ENCODE measurements around the gene PRKAB1.

The PRKAB1 gene

DNA sequence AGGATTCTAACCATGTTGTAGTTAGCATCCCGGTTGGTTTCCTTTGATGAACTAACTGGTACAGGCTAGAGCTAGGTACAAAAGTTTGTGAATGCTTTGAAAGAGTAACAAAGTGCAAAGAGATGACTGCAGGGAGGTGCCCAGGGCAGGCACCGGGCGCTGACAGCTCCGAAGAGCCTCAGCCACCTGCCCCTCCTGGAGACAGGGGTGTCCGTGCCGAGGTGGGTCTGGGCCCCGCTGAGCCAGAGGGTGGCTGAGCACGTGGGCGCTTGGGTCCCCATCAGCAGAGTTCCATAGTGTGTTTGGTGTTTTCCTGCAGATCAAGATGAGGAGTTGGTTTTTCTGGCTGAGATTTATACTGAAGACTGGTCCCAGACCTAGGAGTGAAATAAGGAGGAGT, 19.9 kb downstream of the PRKAB1 start:
- TF ChIP-seq, protein P1, sequence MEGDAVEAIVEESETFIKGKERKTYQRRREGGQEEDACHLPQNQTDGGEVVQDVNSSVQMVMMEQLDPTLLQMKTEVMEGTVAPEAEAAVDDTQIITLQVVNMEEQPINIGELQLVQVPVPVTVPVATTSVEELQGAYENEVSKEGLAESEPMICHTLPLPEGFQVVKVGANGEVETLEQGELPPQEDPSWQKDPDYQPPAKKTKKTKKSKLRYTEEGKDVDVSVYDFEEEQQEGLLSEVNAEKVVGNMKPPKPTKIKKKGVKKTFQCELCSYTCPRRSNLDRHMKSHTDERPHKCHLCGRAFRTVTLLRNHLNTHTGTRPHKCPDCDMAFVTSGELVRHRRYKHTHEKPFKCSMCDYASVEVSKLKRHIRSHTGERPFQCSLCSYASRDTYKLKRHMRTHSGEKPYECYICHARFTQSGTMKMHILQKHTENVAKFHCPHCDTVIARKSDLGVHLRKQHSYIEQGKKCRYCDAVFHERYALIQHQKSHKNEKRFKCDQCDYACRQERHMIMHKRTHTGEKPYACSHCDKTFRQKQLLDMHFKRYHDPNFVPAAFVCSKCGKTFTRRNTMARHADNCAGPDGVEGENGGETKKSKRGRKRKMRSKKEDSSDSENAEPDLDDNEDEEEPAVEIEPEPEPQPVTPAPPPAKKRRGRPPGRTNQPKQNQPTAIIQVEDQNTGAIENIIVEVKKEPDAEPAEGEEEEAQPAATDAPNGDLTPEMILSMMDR (IDR thresholded peaks at IDR 0.05; ENCODE audit: low read length, missing control alignments): no peak
- H3K4me3 ChIP-seq (replicated peaks; ENCODE audit: low read depth, low read length): no peak overlapping the region
- no peak for DNase-seq (ENCODE audit: low read depth)

- TF ChIP-seq, protein P1 (IDR thresholded peaks at IDR 0.05; ENCODE audit: low read length, missing control alignments): no peak
- H3K4me3 ChIP-seq (replicated peaks; ENCODE audit: low read depth, low read length): no peak overlapping the region
Measured at GRCh38 chr12:119689935-119690500, 22.1 kb downstream of the PRKAB1 start.

GRCh38 chr12:119691202-119691810, 23.4 kb downstream of the PRKAB1 start:
- H3K4me3 ChIP-seq (replicated peaks; ENCODE audit: low read depth, low read length): no peak overlapping the region
- DNase-seq (ENCODE audit: low read depth): no peak
- TF ChIP-seq, protein P1 (IDR thresholded peaks at IDR 0.05; ENCODE audit: low read length, missing control alignments): no peak

More at GRCh38 chr12:119689935-119690500, 22.1 kb downstream of the PRKAB1 start:
- no peak for DNase-seq (ENCODE audit: low read depth)

- peak; percentile 85 for DNase-seq (ENCODE audit: low read depth)
- no peak overlapping the region for H3K4me3 ChIP-seq (replicated peaks; ENCODE audit: low read depth, low read length)
- TF ChIP-seq, protein P1 (IDR thresholded peaks at IDR 0.05; ENCODE audit: low read length, missing control alignments): no peak
Measured at GRCh38 chr12:119692410-119692809, 24.5 kb downstream of the PRKAB1 start.

DNA sequence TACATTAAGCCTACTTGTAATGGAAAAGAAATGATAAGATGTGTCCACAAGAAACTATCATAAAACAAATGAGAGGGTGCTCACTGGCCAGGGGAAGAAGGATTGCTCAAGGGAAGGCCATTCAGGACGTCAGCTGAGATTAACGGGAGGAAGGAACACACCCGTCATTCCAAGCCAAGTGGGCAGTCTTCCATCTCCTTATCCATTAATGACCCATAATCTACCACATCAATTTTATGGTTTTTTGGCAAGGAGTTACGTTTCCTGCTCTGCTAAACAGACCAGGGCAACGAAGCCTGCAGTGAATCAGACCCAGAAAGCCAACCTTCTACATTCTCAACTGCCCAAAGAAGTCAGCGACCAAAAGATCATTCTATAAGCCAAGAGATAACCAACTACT, 25.1 kb downstream of the PRKAB1 start:
- DNase-seq (ENCODE audit: low read depth): peak; percentile 98
- TF ChIP-seq, protein P1 (IDR thresholded peaks at IDR 0.05; ENCODE audit: low read length, missing control alignments): no peak
- H3K4me3 ChIP-seq (replicated peaks; ENCODE audit: low read depth, low read length): no peak overlapping the region

GRCh38 chr12:119693511-119693910, 25.6 kb downstream of the PRKAB1 start:
- TF ChIP-seq, protein P1 (IDR thresholded peaks at IDR 0.05; ENCODE audit: low read length, missing control alignments): no peak
- H3K4me3 ChIP-seq (replicated peaks; ENCODE audit: low read depth, low read length): no peak overlapping the region
- no peak for DNase-seq (ENCODE audit: low read depth)

- no peak for DNase-seq (ENCODE audit: low read depth)
- TF ChIP-seq, protein P1 (IDR thresholded peaks at IDR 0.05; ENCODE audit: low read length, missing control alignments): no peak
- H3K4me3 ChIP-seq (replicated peaks; ENCODE audit: low read depth, low read length): no peak overlapping the region
Measured at GRCh38 chr12:119694111-119694510, 26.2 kb downstream of the PRKAB1 start.
